PC-9 (cell line): ENCODE results near the gene ATN1. TPM values are rescaled to one million over a fixed set of nuclear protein-coding genes. Genes with fewer than 3 reads are reported as not detected.

ENCODE experiments used
- BruUV-seq: library from RNA; stranded (reverse); fragments of 400-500 nt; replicated peaks from 2 replicates; lab custom pipeline; 2021; lab: Mats Ljungman, UMichigan
- CTCF ChIA-PET: fragments of 300-600 bp; sonication (Branson Sonifier 250); formaldehyde crosslinking; loops from one replicate; lab custom pipeline; 2022; ENCODE audit warnings: antibody characterized with exemption; lab: Charles Lee
- POLR2A ChIA-PET: fragments of 300-600 bp; sonication (Branson Sonifier 250); formaldehyde crosslinking; loops from one replicate; lab custom pipeline; 2022; ENCODE audit warnings: antibody characterized with exemption; ENCODE audit not compliant: unreplicated experiment; lab: Charles Lee
- DNase-seq, 2 experiments: peaks; one replicate each; pipeline versions ENCODE4 v3.0.0 to v3.0.0-alpha.2; 2015 to 2022; ENCODE audit warnings: mixed read lengths in 1 of 2
- H2AFZ ChIP-seq: fragments of 200-600 bp; sonication (generic); 2 replicates; pipeline ENCODE4 v1.8.1; 2017; ENCODE audit warnings: antibody characterized with exemption
- H3F3A ChIP-seq: fragments of 200-600 bp; sonication (generic); 2 replicates; pipeline ENCODE4 v1.8.1; 2017; ENCODE audit warnings: antibody characterized with exemption, mild to moderate bottlenecking, low read depth; ENCODE audit not compliant: insufficient read depth
- H3K27ac ChIP-seq: fragments of 200-600 bp; sonication (generic); 2 replicates; pipeline ENCODE4 v1.6.1; 2016; ENCODE audit warnings: mixed run types
- H3K27me3 ChIP-seq: fragments of 200-600 bp; sonication (generic); 2 replicates; pipeline ENCODE4 v1.6.1; 2016; ENCODE audit warnings: low read depth, mixed run types; ENCODE audit not compliant: insufficient read depth
- H3K36me3 ChIP-seq: fragments of 200-600 bp; sonication (generic); 2 replicates; pipeline ENCODE4 v1.6.1; 2016; ENCODE audit warnings: low read depth, mixed run types
- H3K4me1 ChIP-seq: fragments of 200-600 bp; sonication (generic); replicated peaks from 2 replicates; pipeline ENCODE4 v1.6.1; 2016; ENCODE audit warnings: mixed run types; ENCODE audit not compliant: insufficient read depth
- H3K4me2 ChIP-seq: fragments of 200-600 bp; sonication (generic); 2 replicates; pipeline ENCODE4 v1.6.1; 2017; ENCODE audit warnings: mixed run types
- H3K4me3 ChIP-seq: fragments of 200-600 bp; sonication (generic); 2 replicates; pipeline ENCODE4 v1.6.1; 2016; ENCODE audit warnings: mixed run types
- H3K79me2 ChIP-seq: fragments of 200-600 bp; sonication (generic); 2 replicates; pipeline ENCODE4 v1.6.1; 2017; ENCODE audit warnings: low read depth, mixed run types
- H3K9me2 ChIP-seq: fragments of 200-600 bp; sonication (generic); 2 replicates; pipeline ENCODE4 v1.8.1; 2017; ENCODE audit warnings: mild to moderate bottlenecking; ENCODE audit not compliant: insufficient read depth
- H3K9me3 ChIP-seq: fragments of 200-600 bp; sonication (generic); 2 replicates; pipeline ENCODE4 v1.8.1; 2016; ENCODE audit warnings: low read depth; ENCODE audit not compliant: insufficient read depth
- H4K20me1 ChIP-seq: fragments of 200-600 bp; sonication (generic); 2 replicates; pipeline ENCODE4 v1.8.1; 2017; ENCODE audit not compliant: insufficient read depth
- CTCF ChIP-seq: fragments of 200-600 bp; sonication (generic); conservative IDR thresholded peaks from 2 replicates; pipeline ENCODE4 v1.6.1; 2017; ENCODE audit warnings: mixed run types, antibody characterized with exemption, mild to moderate bottlenecking, moderate library complexity
- EZH2 ChIP-seq: fragments of 200-600 bp; sonication (generic); IDR thresholded peaks from 2 replicates; pipeline ENCODE4 v1.8.0; 2017; ENCODE audit warnings: antibody characterized with exemption, low read depth
- intact Hi-C: fragments of 100-400 bp; cut with micrococcal nuclease; formaldehyde crosslinking; loops from one replicate; pipeline ENCODE4 v1.10.0; 2022; ENCODE audit not compliant: unreplicated experiment
- microRNA-seq: library from miRNA; unstranded; fragments of <30 nt; microRNA quantifications from one replicate; pipeline ENCODE4 v1.2.0, GENCODE V29; 2021; ENCODE audit warnings: borderline number of aligned reads, borderline replicate concordance
- total RNA-seq: library from RNA; stranded (reverse); gene quantifications from 2 replicates; pipeline ENCODE4 v1.2.3, GENCODE V29; 2021

Gene ATN1
- total RNA-seq, 1 experiment from 2014 or later: 158 TPM

GRCh38 chr12:6982532-6982931 is 54.8 kb downstream of the ATN1 start:
- intact Hi-C loops: no loop called here
- no peak overlapping the region for H3K4me2 ChIP-seq
- H4K20me1 ChIP-seq: no peaks in the 10 kb centered on the region
- no peaks in the 10 kb centered on the region for H3K9me3 ChIP-seq
- TF ChIP-seq EZH2 (no peak), CTCF (no peak)
- no peaks in the 10 kb centered on the region for H3K9me2 ChIP-seq
- no TSS peak for BruUV-seq
- DNase-seq: no peak
- ChIA-PET CTCF (no interaction called here), POLR2A (interaction anchor here (0.7 kb wide), 1 partner anchor 170 kb away, joined by 7 read pairs; no protein-coding TSS in a partner anchor)
- H3K36me3 ChIP-seq: peaks cover 10% of the 10 kb centered on the region
- H3K27me3 ChIP-seq: no peaks in the 10 kb centered on the region
- H3F3A ChIP-seq: peaks cover 43% of the 10 kb centered on the region
- no peaks in the 10 kb centered on the region for H3K4me1 ChIP-seq
- H3K27ac ChIP-seq: no peak overlapping the region
- no peak overlapping the region for H2AFZ ChIP-seq
- no peaks in the 10 kb centered on the region for H3K79me2 ChIP-seq
- no peak overlapping the region for H3K4me3 ChIP-seq

- no peak overlapping the region for H3K4me2 ChIP-seq
- H3K27me3 ChIP-seq: no peaks in the 10 kb centered on the region
- DNase-seq: no peak
- no peak overlapping the region for H3K4me3 ChIP-seq
- H3K9me3 ChIP-seq: no peaks in the 10 kb centered on the region
- BruUV-seq: no TSS peak
- peaks cover 16% of the 10 kb centered on the region; the same call in 1 of the 2 replicates for H3F3A ChIP-seq
- no peak overlapping the region for H3K27ac ChIP-seq
- POLR2A ChIA-PET: no interaction called here
- H3K9me2 ChIP-seq: no peaks in the 10 kb centered on the region
- no peaks in the 10 kb centered on the region; the same call in 1 of the 2 replicates for H3K4me1 ChIP-seq
- H2AFZ ChIP-seq: no peak overlapping the region
- H3K79me2 ChIP-seq: no peaks in the 10 kb centered on the region
- TF ChIP-seq EZH2: no peak
- TF ChIP-seq CTCF: no peak
- intact Hi-C loops: no loop called here
- H4K20me1 ChIP-seq: 0 out of 2 replicates have a peak, but pooled peaks cover 3% of the 10 kb centered on the region
- H3K36me3 ChIP-seq: peaks cover 6% of the 10 kb centered on the region; the same call in 1 of the 2 replicates
- CTCF ChIA-PET: no interaction called here
Measured at GRCh38 chr12:6987956-6988553, 60.3 kb downstream of the ATN1 start.

Small RNA genes lying within 50 kb of the gene (microRNA-seq; reads per million reads assigned to microRNA genes)
- gene MIR141: 3,834 reads per million, percentile 85 among the genes with 10 or more reads in this experiment
- 77,569 reads per million, percentile 99 among the genes with 10 or more reads in this experiment for gene MIR200C

Other genes with a start within 250 kb of the ATN1 start
- gene ZNF384, start 238.6 kb upstream of the ATN1 start, total RNA-seq: 74.3 and 106 TPM in 2 replicates
- not detected in 2 replicates for gene PIANP, start 227.1 kb upstream of the ATN1 start, total RNA-seq
- gene COPS7A, start 203.9 kb upstream of the ATN1 start, total RNA-seq: 88.7 and 116 TPM in 2 replicates
- 349 and 379 TPM in 2 replicates for gene MLF2, start 174.8 kb upstream of the ATN1 start, total RNA-seq
- 633 and 910 TPM in 2 replicates for gene PTMS, start 161.6 kb upstream of the ATN1 start, total RNA-seq
- 9.4 and 10.5 TPM in 2 replicates for gene LAG3, start 155.4 kb upstream of the ATN1 start, total RNA-seq
- 1.0 and 3.2 TPM in 2 replicates for gene CD4, start 138.4 kb upstream of the ATN1 start, total RNA-seq
- 2.4 and 3.8 TPM in 2 replicates for gene GPR162, start 106.1 kb upstream of the ATN1 start, total RNA-seq
- 0.45 and 0.52 TPM in 2 replicates for gene P3H3, start 99.6 kb upstream of the ATN1 start, total RNA-seq
- gene GNB3, start 87.0 kb upstream of the ATN1 start, total RNA-seq: not detected in 2 replicates
- 104 and 125 TPM in 2 replicates for gene CDCA3, start 76.7 kb upstream of the ATN1 start, total RNA-seq
- gene USP5, start 75.8 kb upstream of the ATN1 start, total RNA-seq: 267 and 308 TPM in 2 replicates
- gene TPI1, start 60.4 kb upstream of the ATN1 start, total RNA-seq: 1,080 and 1,199 TPM in 2 replicates
- gene SPSB2, start 54.7 kb upstream of the ATN1 start, total RNA-seq: 28.9 and 30.1 TPM in 2 replicates
- gene LRRC23, start 23.1 kb upstream of the ATN1 start, total RNA-seq: 29.3 and 38.8 TPM in 2 replicates
- gene ENO2, start 13.4 kb upstream of the ATN1 start, total RNA-seq: 38.8 and 56.6 TPM in 2 replicates
- not detected in 2 replicates for gene RNU7-1, start 15.9 kb downstream of the ATN1 start, total RNA-seq
- gene C12orf57, start 16.1 kb downstream of the ATN1 start, total RNA-seq: 198 and 218 TPM in 2 replicates
- gene PTPN6, start 23.4 kb downstream of the ATN1 start, total RNA-seq: 84.1 and 92.7 TPM in 2 replicates
- 384 and 386 TPM in 2 replicates for gene PHB2, start 42.7 kb downstream of the ATN1 start, total RNA-seq
- 84.5 and 96.5 TPM in 2 replicates for gene EMG1, start 43.0 kb downstream of the ATN1 start, total RNA-seq
- gene LPCAT3, start 90.5 kb downstream of the ATN1 start, total RNA-seq: 53.8 and 102 TPM in 2 replicates
- gene C1S, start 132.8 kb downstream of the ATN1 start, total RNA-seq: 32.4 and 32.9 TPM in 2 replicates
- 20.5 and 24.0 TPM in 2 replicates for gene C1R, start 164.5 kb downstream of the ATN1 start, total RNA-seq
- gene C1RL, start 181.3 kb downstream of the ATN1 start, total RNA-seq: 70.4 and 72.9 TPM in 2 replicates
- 0.74 and 1.3 TPM in 2 replicates for gene RBP5, start 200.9 kb downstream of the ATN1 start, total RNA-seq
- 111 and 153 TPM in 2 replicates for gene CLSTN3, start 202.4 kb downstream of the ATN1 start, total RNA-seq